ENCODE measurements around the gene BRPF1. TPM values are rescaled to one million over a fixed set of nuclear protein-coding genes. Genes with fewer than 3 reads are reported as not detected.
A peak's percentile ranks its signal among the peaks of the same experiment; 100 is the strongest.

The BRPF1 gene
- total and polyA plus RNA-seq, 2 experiments from 2014 or later = 11.1 to 17.3 TPM

GRCh38 chr3:9703736-9704346, 27.7 kb upstream of the BRPF1 start, which contains the start of gene CPNE9:
TSS of gene CPNE9 (plus strand) at chr3:9703833. CDS start at chr3:9703997, 164 bp downstream.
- TF ChIP-seq, protein P1, sequence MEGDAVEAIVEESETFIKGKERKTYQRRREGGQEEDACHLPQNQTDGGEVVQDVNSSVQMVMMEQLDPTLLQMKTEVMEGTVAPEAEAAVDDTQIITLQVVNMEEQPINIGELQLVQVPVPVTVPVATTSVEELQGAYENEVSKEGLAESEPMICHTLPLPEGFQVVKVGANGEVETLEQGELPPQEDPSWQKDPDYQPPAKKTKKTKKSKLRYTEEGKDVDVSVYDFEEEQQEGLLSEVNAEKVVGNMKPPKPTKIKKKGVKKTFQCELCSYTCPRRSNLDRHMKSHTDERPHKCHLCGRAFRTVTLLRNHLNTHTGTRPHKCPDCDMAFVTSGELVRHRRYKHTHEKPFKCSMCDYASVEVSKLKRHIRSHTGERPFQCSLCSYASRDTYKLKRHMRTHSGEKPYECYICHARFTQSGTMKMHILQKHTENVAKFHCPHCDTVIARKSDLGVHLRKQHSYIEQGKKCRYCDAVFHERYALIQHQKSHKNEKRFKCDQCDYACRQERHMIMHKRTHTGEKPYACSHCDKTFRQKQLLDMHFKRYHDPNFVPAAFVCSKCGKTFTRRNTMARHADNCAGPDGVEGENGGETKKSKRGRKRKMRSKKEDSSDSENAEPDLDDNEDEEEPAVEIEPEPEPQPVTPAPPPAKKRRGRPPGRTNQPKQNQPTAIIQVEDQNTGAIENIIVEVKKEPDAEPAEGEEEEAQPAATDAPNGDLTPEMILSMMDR (IDR thresholded peaks at IDR 0.05; ENCODE audit: low read depth, low read length) = no peak
- Histone ChIP-seq H3K9me3 (ENCODE audit: low read depth) (no peaks in the 10 kb centered on the region), H3K27ac (no peak within 1 kb of the TSS), H3K36me3 (no peaks in the 10 kb centered on the region), H3K27me3 (peaks cover 24% of the 10 kb centered on the region), H3K4me3 (peak within 1 kb of the TSS; percentile 26), H3K4me1 (ENCODE audit: low read depth) (peaks cover 4% of the 10 kb centered on the region)
- DNase-seq (ENCODE audit: low read depth in 1 of 2, low spot score in 1 of 2) = peak in 1 of 2 donors; percentile 20

- peak overlapping the region; percentile 26 for H3K4me3 ChIP-seq
Measured at GRCh38 chr3:9704347-9705322, 26.9 kb upstream of the BRPF1 start.

DNA sequence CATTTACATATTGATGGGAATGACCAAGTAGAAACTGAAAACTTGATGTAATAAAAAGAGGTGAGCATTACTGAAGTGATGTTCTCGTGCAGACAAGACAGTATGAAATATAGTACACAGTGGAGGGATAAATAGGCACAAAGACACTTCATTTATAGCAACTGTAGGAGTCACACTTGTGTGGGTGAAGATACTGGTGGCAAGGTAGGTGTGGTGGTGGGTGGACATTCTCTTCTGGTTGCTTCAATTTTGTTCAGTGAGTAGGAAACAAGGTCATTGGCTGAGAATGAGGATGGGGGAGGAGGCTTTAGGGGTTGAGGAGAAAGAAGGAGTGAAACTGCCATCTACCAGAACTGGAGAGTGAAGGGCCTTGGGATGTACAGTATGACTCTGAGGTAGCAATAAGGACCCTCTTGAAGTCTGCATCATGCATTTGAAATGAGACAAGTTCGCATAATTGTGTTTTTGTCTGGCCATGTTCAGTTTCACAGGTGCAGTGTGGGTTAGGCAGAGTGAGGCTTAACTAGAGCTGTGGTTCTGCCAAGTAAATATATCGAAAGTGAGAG, 21.3 kb upstream of the BRPF1 start:
- Histone ChIP-seq H3K4me1 (ENCODE audit: low read depth) (no peaks in the 10 kb centered on the region), H3K27me3 (no peaks in the 10 kb centered on the region), H3K36me3 (no peaks in the 10 kb centered on the region), H3K27ac (no peak overlapping the region), H3K9me3 (ENCODE audit: low read depth) (no peaks in the 10 kb centered on the region), H3K4me3 (no peak overlapping the region)
- TF ChIP-seq, protein P1 (IDR thresholded peaks at IDR 0.05; ENCODE audit: low read depth, low read length) = no peak
- no peak for DNase-seq (ENCODE audit: low read depth in 1 of 2, low spot score in 1 of 2)

More at GRCh38 chr3:9704347-9705322, 26.9 kb upstream of the BRPF1 start:
- Histone ChIP-seq H3K36me3 (no peaks in the 10 kb centered on the region), H3K9me3 (ENCODE audit: low read depth) (no peaks in the 10 kb centered on the region), H3K27me3 (peaks cover 24% of the 10 kb centered on the region), H3K27ac (no peak overlapping the region), H3K4me1 (ENCODE audit: low read depth) (peaks cover 4% of the 10 kb centered on the region)
- peak; percentile 43 to 76 for DNase-seq (ENCODE audit: low read depth in 1 of 2, low spot score in 1 of 2)
- TF ChIP-seq, protein P1 (IDR thresholded peaks at IDR 0.05; ENCODE audit: low read depth, low read length) = no peak

DNA sequence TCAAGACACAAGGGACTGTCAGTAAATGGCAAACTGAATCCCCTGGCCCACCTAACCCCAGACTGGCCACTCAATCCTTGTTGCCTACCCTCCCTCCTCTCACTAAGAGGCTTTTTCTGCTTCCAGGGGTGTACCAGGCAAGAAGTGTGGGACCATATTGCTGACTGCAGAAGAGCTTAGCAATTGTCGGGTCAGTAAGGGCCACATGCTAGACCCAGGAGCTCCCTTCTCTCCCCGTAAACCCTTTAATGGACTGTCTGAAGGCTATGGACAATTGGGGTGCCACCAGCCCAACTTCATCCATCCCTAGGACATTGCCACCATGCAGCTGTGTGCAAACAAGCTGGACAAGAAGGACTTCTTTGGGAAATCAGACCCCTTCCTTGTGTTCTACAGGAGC, 19.1 kb upstream of the BRPF1 start:
- H3K9me3 ChIP-seq (ENCODE audit: low read depth) = no peaks in the 10 kb centered on the region
- H3K4me3 ChIP-seq = no peak overlapping the region
- TF ChIP-seq, protein P1 (IDR thresholded peaks at IDR 0.05; ENCODE audit: low read depth, low read length) = no peak
- H3K27ac ChIP-seq = no peak overlapping the region
- no peaks in the 10 kb centered on the region for H3K36me3 ChIP-seq
- no peaks in the 10 kb centered on the region for H3K4me1 ChIP-seq (ENCODE audit: low read depth)
- DNase-seq (ENCODE audit: low read depth in 1 of 2, low spot score in 1 of 2) = no peak
- H3K27me3 ChIP-seq = no peaks in the 10 kb centered on the region

GRCh38 chr3:9713142-9713541, 18.4 kb upstream of the BRPF1 start:
- no peak overlapping the region for H3K27ac ChIP-seq
- no peaks in the 10 kb centered on the region for H3K27me3 ChIP-seq
- TF ChIP-seq, protein P1 (IDR thresholded peaks at IDR 0.05; ENCODE audit: low read depth, low read length) = no peak
- H3K4me3 ChIP-seq = no peak overlapping the region
- no peaks in the 10 kb centered on the region for H3K4me1 ChIP-seq (ENCODE audit: low read depth)
- H3K36me3 ChIP-seq = no peaks in the 10 kb centered on the region
- no peaks in the 10 kb centered on the region for H3K9me3 ChIP-seq (ENCODE audit: low read depth)
- no peak for DNase-seq (ENCODE audit: low read depth in 1 of 2, low spot score in 1 of 2)
